ENCODE data around the gene CFAP46.
"Not testable (repeated sequence)": the region's sequence is repeated elsewhere in the genome, so short reads cannot be mapped to it uniquely, and the experiment has no call there.

CFAP46 gene

DNA sequence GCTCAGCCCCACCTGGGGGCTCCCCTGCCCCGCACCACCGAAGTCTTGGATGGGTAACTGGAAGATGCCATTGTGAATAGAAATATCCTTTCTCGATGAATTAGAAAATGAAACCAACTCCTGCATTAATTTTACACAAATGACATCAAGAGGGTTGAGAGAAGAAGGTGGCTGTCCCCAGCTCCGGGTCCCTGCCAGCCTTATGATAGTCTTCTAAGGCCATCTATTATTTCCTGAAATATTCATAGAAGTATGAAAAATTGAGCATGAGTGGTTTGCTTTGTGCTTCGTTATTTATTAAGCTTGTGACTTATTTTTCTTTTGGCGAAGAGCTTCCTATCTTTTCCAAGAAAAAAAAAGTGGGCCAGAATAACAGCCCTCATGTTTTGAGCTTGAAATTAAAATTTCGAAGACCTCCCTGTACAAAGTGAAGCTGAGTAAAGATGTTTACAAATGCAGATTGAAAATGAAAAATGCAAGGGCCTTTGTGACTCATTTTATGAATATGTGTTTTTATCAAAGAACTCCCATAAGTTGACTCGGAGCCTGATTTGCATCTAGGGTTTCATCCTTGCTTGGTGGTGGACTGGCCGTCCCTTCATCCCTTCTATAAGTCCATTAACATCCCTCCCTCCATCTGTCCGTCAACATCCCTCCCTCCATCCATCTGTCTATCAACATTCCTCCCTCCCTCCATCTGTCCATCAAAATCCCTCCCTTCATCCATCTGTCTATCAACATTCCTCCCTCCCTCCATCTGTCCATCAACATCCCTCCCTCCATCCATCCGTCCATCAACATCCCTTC is 20.5 kb upstream of the CFAP46 start:
- DNase-seq: no peak

DNA sequence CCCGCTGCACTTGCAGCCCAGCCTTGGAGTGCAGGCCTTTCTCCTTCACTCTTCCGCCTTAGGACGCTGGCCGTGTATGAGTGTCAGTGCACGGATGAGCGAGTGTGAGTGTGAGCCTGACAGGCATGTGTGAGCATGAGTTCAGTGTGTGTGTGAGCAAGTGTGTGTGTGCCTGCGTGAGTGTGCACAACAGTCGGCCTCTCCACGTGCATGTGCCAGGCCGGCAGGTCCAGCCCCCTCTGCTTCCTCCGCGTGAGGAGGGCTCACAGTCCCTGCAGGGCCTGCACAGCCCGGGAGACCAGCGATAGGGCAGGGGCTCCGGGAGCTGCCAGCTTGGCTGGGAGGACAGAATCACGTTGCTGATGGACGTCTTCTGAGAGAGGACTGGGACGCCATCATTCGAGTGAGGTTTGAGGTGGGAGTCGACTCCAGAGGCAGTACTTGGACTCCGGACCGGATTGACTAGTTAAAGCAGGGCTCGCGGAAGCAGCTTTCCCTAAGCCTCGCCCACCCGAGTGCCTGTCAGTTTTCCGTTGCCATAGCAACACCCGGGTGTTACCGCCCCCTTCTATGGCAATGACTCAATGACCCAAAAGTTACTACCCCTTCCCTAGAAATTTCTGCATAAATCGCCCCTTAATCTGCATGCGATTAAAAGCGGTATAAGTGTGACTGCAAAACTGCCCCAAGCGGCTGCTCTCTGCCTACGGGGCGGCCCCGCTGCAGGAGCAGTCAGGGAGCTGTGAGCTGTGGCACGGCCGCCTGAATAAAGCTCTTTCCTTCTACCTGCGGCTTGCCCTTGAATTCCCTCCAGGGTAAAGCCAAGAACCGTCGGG is 19.6 kb upstream of the CFAP46 start:
- DNase-seq: no peak

DNA sequence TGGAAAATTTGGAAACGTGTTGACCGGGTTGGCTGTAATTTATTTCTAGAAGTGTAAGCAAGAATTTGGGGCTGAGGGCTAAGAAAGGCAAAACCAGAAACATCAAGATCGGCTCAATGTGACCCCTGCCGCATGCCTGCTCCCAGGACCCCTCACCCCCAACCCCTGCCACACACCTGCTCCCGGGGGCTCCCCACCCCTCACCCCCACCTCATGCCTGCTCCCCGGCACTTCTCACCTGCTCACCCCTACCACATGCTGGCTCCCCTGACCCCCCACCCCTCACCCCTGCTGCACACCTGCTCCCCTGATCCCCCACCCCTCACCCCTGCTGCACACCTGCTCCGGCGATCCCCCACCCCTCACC is 19.0 kb upstream of the CFAP46 start:
- DNase-seq: no peak

DNA sequence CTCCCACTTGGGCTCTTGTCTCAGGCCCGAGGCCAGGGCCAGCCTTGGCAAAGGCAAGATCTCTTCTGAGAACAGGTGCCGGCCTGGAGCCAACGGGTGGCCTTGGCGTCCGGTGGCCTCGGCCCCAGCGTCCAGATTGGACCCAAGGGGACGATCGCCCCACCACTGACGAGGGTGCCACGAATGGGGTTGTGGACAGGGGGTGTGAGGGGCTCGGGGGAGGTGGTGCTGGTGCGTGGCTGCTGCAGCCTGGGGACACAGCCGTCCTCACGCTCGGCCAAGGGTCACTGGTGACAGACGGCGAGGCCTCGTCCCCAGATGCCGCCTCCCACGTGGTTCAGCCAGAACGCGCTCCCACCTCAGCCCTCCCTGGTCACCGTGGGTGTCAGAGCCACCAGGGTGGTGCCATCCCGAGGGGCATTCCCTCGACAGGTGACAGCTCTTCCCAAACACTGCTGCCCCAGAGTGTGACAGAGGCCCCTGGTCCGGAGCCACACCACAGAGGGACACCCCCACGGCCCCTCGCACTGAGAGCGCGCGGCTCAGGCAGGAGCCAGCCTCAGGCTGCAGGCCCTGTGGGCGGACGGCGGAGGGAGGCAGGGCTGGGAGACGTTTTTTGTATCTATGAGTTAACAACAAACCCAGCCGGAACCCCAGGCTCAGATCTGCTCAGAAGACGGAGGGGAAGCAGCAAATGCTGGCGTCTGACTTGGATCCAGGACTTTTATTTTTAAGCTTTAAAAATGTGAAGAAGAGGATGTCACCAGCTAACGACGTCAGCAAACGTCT is 18.5 kb upstream of the CFAP46 start:
- DNase-seq: no peak

DNA sequence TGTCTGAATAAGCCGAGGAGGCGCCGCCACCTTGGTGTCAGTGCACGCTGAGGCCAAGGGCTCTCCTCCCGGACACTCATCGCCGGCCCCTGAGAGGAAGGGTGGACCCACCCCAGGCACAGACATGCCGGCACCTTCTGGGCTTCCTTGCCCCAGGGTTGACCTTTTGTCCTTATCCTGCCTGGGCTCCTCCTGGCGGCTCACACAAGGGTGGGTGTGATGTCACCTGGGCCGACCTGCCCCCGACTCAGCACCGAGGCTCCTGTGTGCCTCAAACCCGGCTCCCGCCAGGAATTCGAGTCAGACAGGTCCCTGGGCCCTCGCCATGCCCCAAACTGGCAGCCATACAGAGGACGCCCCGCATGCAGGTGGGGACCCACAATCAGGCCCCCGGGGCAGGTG is 17.7 kb upstream of the CFAP46 start:
- DNase-seq: no peak

DNA sequence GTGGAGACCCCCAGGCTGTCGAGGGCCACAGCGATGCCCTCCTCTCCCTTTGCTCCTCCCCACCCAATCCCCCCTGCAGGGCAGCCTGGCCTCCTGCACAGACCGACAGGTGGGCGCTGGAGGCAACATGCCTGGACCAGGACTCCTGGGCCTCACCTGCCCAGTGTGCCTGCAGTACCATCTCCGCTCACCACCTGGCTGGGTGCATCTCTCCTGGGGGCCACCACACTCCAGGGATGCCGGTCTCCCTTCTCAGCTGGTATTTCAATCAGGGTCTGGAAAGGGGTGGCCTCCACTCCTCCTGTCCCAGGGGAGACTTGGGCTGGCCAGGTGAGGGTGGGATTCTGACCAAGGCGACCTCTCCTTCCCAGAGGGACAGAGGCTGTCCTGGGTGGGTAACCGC is 17.2 kb upstream of the CFAP46 start:
- no peak for DNase-seq

DNA sequence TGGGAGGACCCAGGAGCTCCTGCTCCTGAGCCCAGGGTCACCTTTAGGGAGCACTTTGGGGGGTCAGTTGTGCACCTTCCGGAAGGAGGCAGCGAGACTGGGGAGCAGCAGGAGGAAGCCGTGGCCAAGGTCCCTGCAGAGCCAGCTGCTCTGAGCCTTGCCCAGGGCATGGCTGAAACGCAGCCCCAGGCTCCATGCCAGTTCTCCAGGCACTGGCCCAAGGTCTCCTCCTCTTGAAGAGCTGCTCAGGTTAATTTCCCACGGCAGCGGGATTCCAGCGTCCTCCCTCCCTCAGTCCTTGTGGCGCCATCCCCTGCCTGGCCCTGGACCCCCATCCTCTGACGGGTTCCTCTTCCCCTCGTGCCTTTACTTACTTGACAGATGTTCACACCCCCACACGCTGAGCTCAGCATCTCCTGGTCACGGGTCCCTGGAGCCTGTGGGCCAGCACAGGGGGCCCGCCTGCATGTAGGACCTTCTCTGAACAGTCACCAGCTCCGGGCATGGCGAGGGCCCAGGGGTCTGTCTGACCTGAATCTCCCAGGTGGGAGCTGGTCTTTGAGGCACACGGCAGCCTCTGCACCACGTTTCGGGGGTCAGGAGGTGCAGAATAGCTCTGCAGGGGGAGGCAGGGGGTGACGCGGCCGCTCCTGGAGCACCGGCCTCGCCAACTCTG is 16.7 kb upstream of the CFAP46 start:
- DNase-seq: no peak

DNA sequence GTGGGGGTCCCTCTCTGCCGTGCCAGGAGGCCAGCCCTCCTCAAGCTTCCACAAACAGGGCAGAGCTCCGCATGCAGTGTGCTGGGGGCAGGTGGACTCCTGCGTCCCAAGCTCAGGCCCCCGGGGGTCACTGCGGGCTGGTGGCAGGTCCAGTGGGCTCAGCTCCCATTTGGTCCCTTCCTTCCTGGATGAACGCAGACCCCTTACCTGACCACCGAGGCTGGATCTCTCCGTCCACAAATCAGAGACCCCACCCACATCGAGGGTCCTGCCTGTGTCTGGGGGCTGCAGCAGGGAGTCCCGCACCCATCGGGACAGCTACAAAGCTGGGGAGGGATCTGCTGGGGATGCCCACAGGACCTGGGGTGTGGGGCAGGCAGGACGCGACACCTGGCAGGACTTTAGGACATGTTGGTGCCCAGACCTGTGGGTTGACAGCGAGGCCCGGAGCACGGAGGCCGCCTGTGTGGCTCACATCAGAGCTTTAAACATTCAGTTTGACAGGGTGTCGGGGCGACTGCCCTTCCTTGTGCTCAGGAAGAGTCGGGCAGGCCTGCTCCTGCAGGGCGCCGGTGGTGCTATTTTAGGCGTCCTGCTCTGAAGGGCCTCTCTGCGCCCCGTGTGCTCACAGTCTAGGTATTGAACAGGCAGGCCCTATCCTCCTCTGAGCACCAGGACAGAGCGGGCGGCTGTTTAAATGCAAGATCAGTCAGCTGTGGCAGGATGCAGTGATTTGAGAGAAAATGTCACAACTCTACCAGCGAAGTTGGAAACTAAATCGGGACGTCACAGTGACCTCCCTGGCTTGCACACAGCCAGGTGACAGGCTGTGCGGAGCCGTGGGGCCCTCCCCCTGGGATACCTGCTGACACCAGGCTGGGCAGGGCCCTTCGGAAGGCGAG is 15.9 kb upstream of the CFAP46 start:
- no peak for DNase-seq

DNA sequence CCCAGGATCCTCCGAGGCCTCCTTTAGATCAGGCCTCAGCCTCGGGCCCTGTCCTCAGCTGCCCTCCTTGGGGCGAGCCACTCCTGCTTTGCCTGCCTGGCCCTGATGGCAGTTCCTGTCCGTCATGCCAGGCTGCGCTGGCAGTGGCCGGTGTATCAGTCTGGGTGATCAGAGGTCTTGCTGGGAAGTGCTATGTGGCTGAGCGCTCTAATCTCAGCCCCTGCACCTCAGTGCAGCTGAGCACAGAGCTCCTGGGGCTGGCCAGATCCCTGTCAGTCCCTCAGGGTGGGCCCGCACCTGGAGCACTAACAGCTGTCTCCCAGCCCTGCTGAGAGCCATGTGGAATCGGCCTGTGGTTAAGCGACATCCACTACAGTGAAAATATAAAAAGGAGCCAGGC is 14.8 kb upstream of the CFAP46 start:
- no peak for DNase-seq

DNA sequence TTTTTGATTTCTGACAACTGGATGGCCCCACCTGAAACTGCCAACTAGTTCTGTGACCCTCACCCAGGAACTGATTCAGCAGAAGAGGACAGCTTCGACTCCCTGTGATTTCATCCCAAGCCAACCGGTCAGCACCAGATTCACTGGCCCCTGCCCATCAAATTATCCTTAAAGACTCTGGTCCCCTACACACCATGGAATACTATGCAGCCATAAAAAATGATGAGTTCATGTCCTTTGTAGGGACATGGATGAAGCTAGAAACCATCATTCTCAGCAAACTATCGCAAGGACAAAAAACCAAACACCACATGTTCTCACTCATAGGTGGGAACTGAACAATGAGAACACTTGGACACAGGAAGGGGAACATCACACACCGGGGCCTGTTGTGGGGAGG is 13.9 kb upstream of the CFAP46 start:
- not testable (repeated sequence) for DNase-seq

DNA sequence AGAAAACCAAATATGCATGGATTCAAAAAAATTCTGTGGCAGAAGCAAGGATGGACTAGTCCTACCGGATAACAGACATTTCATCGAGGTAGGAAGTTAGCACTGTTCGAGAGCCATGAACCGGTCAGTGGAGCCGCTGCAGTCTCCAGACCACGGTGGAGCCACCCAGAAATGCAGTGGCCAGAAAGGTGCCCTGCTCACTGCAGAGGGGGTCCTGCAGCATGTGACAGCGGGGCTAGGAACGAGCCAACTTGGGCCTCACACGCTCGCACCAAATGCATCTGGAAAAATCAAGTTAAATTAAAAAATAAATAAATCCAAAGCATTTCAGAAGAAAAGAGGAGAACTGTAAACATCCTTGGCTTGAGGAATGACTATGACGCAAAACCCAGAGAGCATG is 13.1 kb upstream of the CFAP46 start:
- DNase-seq: no peak

DNA sequence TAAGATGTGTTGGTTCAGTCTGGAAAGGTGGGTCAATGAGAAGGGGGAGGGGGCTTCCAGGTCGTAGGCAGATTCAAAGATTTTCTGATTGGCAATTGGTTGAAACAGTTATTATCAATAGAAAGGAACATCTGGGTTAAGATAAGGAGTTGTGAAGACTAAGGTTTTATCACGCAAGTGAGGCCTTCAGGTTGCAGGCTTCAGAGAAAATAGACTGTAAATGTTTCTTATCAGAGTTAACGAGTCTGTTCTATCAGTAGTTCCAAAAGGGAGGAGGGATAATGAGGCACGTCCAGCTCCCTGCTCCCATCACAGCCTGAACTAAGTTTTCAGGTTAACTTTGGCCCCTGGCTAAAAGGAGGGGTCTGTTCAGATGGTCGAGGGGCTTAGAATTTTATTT is 11.1 kb upstream of the CFAP46 start:
- DNase-seq: no peak

DNA sequence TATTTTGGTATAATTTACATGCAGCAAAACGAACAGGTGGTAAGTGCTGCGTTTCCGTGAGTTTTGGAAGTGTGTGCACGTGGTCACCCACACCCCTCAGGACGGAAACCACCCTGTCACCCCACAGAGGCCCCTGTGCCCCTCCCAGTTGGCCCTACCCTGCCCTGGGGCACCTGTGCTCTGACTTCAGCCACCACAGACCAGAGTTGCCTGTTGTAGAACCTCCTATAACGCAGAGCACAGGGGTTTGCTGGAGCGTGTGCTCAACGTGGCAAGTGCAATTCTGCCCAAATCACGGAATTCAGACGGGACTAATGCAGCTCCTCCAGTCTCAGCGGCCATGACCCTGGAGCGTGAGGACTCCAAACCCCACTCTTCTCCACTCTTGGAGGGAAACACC is 9.6 kb upstream of the CFAP46 start:
- no peak for DNase-seq

DNA sequence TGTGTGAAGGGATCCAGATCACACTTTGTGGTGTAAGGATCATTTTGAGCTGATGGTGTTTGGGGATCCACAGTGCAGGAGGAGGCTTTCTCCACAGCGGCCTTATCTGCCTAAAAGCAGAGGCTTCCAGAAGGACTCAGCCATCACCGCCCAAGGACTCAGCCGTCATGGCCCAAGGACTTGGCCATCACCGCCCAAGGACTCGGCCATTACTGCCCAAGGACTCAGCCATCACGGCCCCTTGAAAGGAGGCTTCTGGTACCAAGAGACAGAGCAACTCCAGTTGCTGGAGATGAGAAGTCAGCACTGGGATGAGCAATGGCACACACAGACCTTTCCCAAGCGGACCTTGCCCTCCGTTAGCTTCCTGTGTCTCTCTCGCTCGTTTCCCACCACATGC is 6.0 kb upstream of the CFAP46 start:
- no peak for DNase-seq

DNA sequence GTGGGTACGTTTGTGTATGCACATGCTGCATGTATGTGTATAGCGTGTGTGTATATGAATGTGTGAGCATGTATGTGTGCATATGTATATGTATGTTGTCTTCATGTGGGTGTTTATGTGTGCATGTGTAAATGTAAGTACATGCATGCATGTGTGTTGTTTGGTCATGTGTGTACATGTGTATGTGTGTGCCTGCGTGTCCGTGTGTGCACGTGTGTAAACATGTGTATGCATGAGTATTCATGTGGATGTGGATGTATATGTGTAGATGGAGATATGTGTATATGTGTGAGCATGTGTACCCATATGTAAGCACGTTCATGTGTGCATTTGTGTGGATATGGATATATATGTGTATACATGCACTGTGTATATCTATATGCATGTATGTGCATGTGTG is 5.5 kb upstream of the CFAP46 start:
- DNase-seq: no peak

DNA sequence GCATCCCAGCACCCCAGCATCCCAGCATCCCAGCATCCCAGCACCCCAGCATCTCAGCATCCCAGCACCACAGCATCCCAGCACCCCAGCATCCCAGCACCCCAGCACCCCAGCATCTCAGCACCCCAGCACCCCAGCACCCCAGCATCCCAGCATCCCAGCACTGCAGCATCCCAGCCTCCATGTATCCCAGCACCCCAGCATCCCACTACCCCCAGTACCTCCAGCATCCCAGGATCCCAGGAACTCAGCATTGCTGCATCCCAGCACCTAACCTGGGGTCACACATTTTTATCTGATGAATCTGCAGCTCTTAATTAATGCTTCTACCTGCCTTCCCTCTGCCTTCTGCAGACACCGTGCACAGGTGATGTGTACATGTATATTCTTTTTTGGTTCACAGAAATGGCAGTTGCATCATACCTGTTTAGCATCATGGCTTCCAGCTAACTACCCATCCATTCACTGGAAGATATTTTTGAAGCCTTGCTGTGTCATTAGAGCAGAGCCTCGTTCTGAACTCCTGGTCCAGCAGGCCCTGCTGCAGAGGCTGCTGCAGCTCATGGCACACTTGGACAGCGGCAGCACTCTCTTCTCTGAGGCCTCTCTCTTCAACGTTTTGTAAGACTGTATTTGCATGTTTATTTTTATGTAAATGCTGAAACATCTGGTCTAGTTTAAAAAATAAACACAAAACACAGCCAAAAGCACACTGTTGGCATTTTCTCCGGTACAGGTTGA is 4.6 kb upstream of the CFAP46 start:
- DNase-seq: no peak

DNA sequence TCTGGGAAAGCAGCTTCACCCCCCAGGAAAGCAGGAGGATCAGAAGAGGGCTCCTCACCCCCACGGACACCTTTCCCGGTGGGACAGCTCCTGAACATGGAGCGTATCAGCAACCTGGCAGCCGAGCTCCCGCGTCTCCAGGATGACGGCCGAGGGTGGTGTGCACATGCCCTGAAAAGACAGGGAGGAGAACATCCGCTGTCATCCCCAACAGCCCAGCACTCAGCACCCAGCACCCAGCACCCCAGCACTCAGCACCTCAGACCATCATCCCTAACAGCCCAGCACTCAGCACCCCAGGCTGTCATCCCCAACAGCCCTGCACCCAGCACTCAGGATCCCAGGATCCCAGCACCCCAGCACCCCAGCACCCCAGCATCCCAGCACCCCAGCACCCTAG is 3.9 kb upstream of the CFAP46 start:
- no peak for DNase-seq

DNA sequence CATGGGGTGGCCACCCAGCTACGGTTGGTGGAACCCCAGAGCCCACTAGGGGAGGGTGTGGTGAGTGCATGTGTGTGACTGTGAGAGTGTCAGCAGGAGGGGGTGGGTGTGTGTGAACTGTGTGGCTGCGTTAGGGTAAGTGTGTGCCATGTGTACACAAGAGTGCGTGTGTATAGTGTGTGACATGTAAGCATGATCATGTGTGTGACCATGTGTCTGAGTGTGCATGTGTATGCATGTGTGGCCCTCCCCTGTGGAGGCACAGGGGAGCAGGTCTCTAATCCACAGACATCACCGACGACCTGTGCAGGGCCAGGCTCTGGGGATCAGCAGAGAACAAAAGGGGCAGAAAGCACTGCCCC is 3.5 kb upstream of the CFAP46 start:
- no peak for DNase-seq

DNA sequence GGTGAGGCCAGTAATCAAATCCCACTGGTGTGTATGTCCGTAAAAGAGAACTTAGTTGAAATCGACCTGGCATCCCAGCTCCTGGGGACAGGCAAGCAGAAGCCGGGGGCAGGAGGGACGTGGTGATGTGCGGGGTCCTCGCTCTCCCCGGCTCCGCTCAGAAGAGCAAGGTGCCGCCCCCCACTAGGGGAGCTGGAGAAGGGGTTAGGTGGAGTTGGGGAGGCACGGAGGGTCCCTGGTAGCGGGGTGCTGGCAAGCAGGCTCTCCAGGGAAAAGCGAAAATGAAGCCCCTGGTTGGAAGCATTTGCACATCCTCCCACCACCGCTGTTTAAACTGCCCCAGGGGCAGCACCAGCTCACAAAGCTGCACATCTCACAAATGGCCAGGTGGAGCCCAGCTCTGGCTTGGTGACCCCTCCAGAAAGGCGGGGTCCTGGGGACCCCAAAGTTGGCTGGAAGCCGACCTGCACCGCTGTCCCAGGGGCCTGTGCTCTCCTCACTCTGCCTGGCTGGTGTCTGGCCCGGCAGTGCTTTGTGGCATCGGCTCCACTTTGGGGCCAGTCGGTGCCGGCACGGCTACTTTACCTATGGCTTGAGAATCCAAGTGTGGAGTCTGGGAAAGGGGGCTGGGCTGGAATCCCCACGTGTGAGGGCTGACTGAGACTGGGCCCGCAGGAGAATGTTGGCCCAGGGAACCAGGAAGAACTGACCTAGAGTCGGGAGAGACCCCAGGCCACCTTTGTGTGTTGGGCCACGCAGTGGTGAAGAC is 2.9 kb upstream of the CFAP46 start:
- DNase-seq: no peak

DNA sequence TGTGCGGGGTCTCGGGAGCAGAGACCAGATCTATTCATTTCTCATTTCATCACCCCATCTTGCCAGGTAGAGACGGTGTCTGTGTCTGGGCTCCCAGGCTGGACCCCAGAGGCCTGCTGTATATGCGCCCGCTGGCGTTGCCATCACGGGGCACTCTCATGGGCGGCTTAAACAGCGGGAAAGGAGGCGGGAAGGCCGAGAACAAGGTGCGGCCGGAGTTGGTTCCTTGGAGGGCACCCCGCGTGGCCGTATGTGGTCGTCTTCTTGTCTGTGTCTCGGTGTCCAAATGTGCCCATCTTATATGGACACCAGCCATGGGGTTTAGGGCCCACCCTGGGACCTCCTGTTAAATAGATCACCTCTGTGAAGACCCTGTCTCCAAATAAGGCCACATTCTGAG is 2.1 kb upstream of the CFAP46 start:
- no peak for DNase-seq
